Cortex of kidney (tissue), 1 donor: ENCODE results near the gene DDRGK1.
"Not testable (repeated sequence)": the region's sequence is repeated elsewhere in the genome, so short reads cannot be mapped to it uniquely, and the experiment has no call there.

Experiments
- DNase-seq: peaks from one replicate; lab custom pipeline; 2025; lab: John Stamatoyannopoulos, UW

The DDRGK1 gene

GRCh38 chr20:3164763-3165410 lies 39.6 kb downstream of the DDRGK1 start:
- DNase-seq: no peak

- DNase-seq: no peak
Observed at GRCh38 chr20:3164043-3164762, 40.3 kb downstream of the DDRGK1 start.

- DNase-seq: no peak
Observed at GRCh38 chr20:3163099-3164042, 41.1 kb downstream of the DDRGK1 start.

- DNase-seq: no peak
Observed at GRCh38 chr20:3162080-3162611, 42.3 kb downstream of the DDRGK1 start.

- no peak for DNase-seq
Observed at GRCh38 chr20:3161316-3162079, 43.0 kb downstream of the DDRGK1 start.

GRCh38 chr20:3160418-3160817 lies 44.1 kb downstream of the DDRGK1 start:
- no peak for DNase-seq

- no peak for DNase-seq
Observed at GRCh38 chr20:3158968-3159431, 45.5 kb downstream of the DDRGK1 start.

- DNase-seq: no peak
Observed at GRCh38 chr20:3157817-3158216, 46.7 kb downstream of the DDRGK1 start.

- no peak for DNase-seq
Observed at GRCh38 chr20:3156811-3157619, 47.5 kb downstream of the DDRGK1 start.

GRCh38 chr20:3152057-3152644 lies 52.3 kb downstream of the DDRGK1 start:
- not testable (repeated sequence) for DNase-seq

- no peak for DNase-seq
Observed at GRCh38 chr20:3150908-3151307, 53.6 kb downstream of the DDRGK1 start.

- no peak for DNase-seq
Observed at GRCh38 chr20:3146732-3147341, 57.6 kb downstream of the DDRGK1 start.

- no peak for DNase-seq
Observed at GRCh38 chr20:3141757-3142156, 62.7 kb downstream of the DDRGK1 start.
